OCI-LY1 (cell line): ENCODE measurements around the gene NTSR1.

Experiments used
- H2AFZ ChIP-seq: fragments of 200-600 bp; sonication (generic), shearing (Covaris generic); 2 replicates; pipeline ENCODE4 v1.6.0; 2014; ENCODE audit warnings: antibody characterized with exemption, mild to moderate bottlenecking, low read length
- H3F3A ChIP-seq: fragments of 200-600 bp; sonication (generic), shearing (Covaris generic); 2 replicates; pipeline ENCODE4 v1.6.0; 2014; ENCODE audit warnings: mild to moderate bottlenecking, antibody characterized with exemption, low read length, moderate library complexity; ENCODE audit not compliant: insufficient read depth
- H3K27ac ChIP-seq: fragments of 200-600 bp; sonication (generic); 2 replicates; pipeline ENCODE4 v1.5.1; 2014; ENCODE audit warnings: low read length, mixed run types, mild to moderate bottlenecking, low read depth; ENCODE audit not compliant: poor library complexity, severe bottlenecking
- H3K27me3 ChIP-seq: fragments of 200-600 bp; sonication (generic); 2 replicates; pipeline ENCODE4 v1.6.0; 2014; ENCODE audit warnings: antibody characterized with exemption, mild to moderate bottlenecking, low read length, moderate library complexity; ENCODE audit not compliant: insufficient read depth
- H3K36me3 ChIP-seq: fragments of 200-600 bp; sonication (generic); 2 replicates; pipeline ENCODE4 v1.6.1; 2014; ENCODE audit warnings: mild to moderate bottlenecking, antibody characterized with exemption, low read length, moderate library complexity, mixed read lengths; ENCODE audit not compliant: insufficient read depth
- H3K4me1 ChIP-seq: fragments of 200-600 bp; sonication (generic); 2 replicates; pipeline ENCODE4 v1.5.1; 2014; ENCODE audit warnings: mild to moderate bottlenecking, low read length, moderate library complexity; ENCODE audit not compliant: insufficient read depth, severe bottlenecking
- H3K4me2 ChIP-seq: fragments of 200-600 bp; sonication (generic), shearing (Covaris generic); 2 replicates; pipeline ENCODE4 v1.6.1; 2014; ENCODE audit warnings: low read length
- H3K4me3 ChIP-seq: fragments of 200-600 bp; sonication (generic); 2 replicates; pipeline ENCODE4 v1.5.1; 2014; ENCODE audit warnings: low read length, low read depth, mild to moderate bottlenecking, mixed read lengths; ENCODE audit not compliant: poor library complexity, severe bottlenecking
- H3K79me2 ChIP-seq: fragments of 200-600 bp; shearing (Covaris generic); 2 replicates; pipeline ENCODE4 v1.6.1; 2016; ENCODE audit warnings: mixed run types, low read length, mixed read lengths; ENCODE audit not compliant: insufficient read depth
- H3K9ac ChIP-seq: fragments of 200-600 bp; sonication (generic), shearing (Covaris generic); 2 replicates; pipeline ENCODE4 v1.6.1; 2014; ENCODE audit warnings: mild to moderate bottlenecking, low read length, mixed read lengths
- H3K9me2 ChIP-seq: fragments of 200-600 bp; sonication (generic), shearing (Covaris generic); 2 replicates; pipeline ENCODE4 v1.6.1; 2014; ENCODE audit warnings: low read depth, mild to moderate bottlenecking, low read length, mixed read lengths
- H3K9me3 ChIP-seq: fragments of 200-600 bp; shearing (Covaris generic); 2 replicates; pipeline ENCODE4 v1.6.1; 2014; ENCODE audit warnings: low read length, mixed read lengths
- H4K20me1 ChIP-seq: fragments of 200-600 bp; sonication (generic), shearing (Covaris generic); 2 replicates; pipeline ENCODE4 v1.6.0; 2016; ENCODE audit warnings: mild to moderate bottlenecking, low read length; ENCODE audit not compliant: insufficient read depth
- EZH2 ChIP-seq: fragments of 200-600 bp; sonication (generic), shearing (Covaris generic); IDR thresholded peaks from 2 replicates; pipeline ENCODE4 v1.8.0; 2017; ENCODE audit warnings: borderline replicate concordance, mixed run types, mild to moderate bottlenecking, antibody characterized with exemption, low read length, moderate library complexity, mixed read lengths
- TF ChIP-seq, protein P1 (sequence below): fragments of 200-600 bp; sonication (generic), shearing (Covaris generic); IDR thresholded peaks from 2 replicates; pipeline ENCODE4 v1.5.1; 2017; ENCODE audit warnings: mild to moderate bottlenecking, antibody characterized with exemption, low read length, moderate library complexity, mixed read lengths

The NTSR1 gene

DNA sequence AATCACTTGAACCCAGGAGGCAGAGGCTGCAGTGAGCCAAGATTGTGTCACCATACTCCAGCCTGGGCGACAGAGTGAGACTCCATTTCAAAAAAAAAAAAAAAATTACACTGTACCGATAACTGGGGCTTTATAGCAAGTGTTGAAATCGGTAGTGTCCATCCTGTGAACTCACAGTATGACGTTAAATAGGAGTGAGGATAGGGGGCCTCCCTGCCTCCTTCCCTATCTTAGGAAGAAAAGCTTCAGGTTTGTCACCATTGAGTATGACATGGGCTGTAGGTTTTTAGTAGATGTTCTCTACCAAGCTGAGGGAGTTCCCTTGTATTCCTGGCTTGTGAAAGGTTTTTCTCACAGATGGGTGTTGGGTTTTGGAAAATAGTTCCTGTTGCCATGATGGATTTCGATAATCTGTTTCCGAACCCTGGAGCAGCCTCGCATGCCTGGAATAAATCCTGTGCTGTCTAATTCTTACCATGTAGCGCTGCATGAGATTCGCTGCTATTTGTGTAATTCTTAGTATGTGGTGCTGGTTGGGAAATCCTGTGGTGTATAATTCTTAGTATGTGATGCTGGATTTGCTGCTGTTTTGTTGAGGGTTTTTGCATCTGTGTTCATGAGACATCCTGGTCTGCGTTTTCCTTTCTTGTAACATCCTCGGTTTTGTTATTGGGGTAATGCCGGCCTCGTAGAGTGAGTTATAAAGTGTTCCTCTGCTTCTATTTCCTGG, 23.6 kb downstream of the NTSR1 start:
- H3K9ac ChIP-seq = no peak overlapping the region
- no peaks in the 10 kb centered on the region for H3F3A ChIP-seq
- H3K36me3 ChIP-seq = no peaks in the 10 kb centered on the region
- no peaks in the 10 kb centered on the region for H3K9me3 ChIP-seq
- H2AFZ ChIP-seq = no peak overlapping the region
- no peak overlapping the region for H3K27ac ChIP-seq
- no peaks in the 10 kb centered on the region for H3K79me2 ChIP-seq
- no peak overlapping the region for H3K4me3 ChIP-seq
- peaks cover 13% of the 10 kb centered on the region for H3K27me3 ChIP-seq
- H3K4me2 ChIP-seq = no peak overlapping the region
- TF ChIP-seq, protein P1, sequence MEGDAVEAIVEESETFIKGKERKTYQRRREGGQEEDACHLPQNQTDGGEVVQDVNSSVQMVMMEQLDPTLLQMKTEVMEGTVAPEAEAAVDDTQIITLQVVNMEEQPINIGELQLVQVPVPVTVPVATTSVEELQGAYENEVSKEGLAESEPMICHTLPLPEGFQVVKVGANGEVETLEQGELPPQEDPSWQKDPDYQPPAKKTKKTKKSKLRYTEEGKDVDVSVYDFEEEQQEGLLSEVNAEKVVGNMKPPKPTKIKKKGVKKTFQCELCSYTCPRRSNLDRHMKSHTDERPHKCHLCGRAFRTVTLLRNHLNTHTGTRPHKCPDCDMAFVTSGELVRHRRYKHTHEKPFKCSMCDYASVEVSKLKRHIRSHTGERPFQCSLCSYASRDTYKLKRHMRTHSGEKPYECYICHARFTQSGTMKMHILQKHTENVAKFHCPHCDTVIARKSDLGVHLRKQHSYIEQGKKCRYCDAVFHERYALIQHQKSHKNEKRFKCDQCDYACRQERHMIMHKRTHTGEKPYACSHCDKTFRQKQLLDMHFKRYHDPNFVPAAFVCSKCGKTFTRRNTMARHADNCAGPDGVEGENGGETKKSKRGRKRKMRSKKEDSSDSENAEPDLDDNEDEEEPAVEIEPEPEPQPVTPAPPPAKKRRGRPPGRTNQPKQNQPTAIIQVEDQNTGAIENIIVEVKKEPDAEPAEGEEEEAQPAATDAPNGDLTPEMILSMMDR = no peak
- TF ChIP-seq EZH2 = no peak
- H3K9me2 ChIP-seq = no peaks in the 10 kb centered on the region
- H3K4me1 ChIP-seq = no peaks in the 10 kb centered on the region
- H4K20me1 ChIP-seq = no peaks in the 10 kb centered on the region

DNA sequence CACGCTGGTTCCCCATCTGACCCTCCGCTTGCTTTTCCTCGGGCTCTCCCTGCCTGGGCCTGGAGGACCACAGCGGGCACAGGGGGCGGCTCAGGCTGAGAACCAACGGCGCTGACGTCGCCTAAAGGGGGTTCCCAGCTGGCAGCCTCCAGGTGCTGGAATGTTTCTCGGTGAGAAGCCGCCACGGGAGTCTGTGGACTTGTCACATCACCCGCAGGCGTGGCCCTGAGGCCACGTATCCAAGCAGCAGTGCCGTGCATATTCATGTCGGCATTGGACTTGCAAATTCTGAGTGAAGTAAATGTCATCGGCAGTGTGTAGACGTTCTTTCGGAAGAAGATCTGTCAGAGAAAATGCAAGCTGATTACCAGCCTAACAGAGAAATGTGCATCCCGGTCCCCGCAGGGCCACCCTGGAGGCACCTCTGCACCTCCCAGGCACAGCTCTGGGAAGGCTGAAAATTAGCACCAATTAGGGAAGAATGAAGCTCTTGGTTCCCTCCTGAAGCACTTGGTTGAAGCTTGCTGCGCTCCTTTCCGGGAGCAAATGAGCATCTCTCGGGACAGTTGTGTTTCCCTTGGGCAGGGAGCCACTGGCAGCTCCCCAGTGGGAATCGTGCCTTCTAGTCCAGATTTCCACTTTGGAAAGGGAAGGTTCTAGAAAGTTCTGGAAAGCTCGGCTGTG, 24.3 kb downstream of the NTSR1 start:
- Histone ChIP-seq H3K4me2 (no peak overlapping the region), H3K4me1 (no peaks in the 10 kb centered on the region), H3K27me3 (peaks cover 13% of the 10 kb centered on the region), H3K36me3 (no peaks in the 10 kb centered on the region), H3K27ac (no peak overlapping the region), H2AFZ (no peak overlapping the region), H4K20me1 (no peaks in the 10 kb centered on the region), H3K9me3 (no peaks in the 10 kb centered on the region), H3K9ac (no peak overlapping the region), H3K9me2 (no peaks in the 10 kb centered on the region), H3F3A (no peaks in the 10 kb centered on the region), H3K79me2 (no peaks in the 10 kb centered on the region), H3K4me3 (no peak overlapping the region)
- TF ChIP-seq, protein P1 = no peak
- TF ChIP-seq EZH2 = no peak

DNA sequence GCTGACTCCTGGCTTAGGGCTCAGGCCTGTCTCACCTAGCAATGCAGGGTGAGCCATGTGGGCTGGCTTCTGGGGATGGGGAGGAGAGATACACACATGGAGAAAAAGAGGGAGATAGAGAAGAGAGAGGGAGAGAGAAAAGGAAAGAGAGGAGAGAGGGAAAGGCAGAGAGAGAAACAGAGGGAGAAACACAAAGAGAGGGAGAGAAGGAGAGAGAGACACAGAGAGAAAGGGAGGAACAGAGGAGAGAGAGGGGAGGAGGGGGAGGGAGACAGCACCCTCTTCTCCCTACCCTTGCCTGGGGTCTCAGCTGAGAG, 24.8 kb downstream of the NTSR1 start:
- Histone ChIP-seq H4K20me1 (no peaks in the 10 kb centered on the region), H3K27ac (no peak overlapping the region), H3K79me2 (no peaks in the 10 kb centered on the region), H3K9me3 (no peaks in the 10 kb centered on the region), H3K4me1 (no peaks in the 10 kb centered on the region), H3K4me3 (no peak overlapping the region), H3K9me2 (no peaks in the 10 kb centered on the region), H3K27me3 (peaks cover 13% of the 10 kb centered on the region), H3K36me3 (no peaks in the 10 kb centered on the region), H3K9ac (no peak overlapping the region), H3F3A (no peaks in the 10 kb centered on the region), H2AFZ (no peak overlapping the region), H3K4me2 (no peak overlapping the region)
- TF ChIP-seq, protein P1 = no peak
- TF ChIP-seq EZH2 = no peak
